LNCAP (cell line): Measurements from ENCODE around the gene ATF3.

Source experiments
- CTCF ChIP-seq: fragments of 450-650 bp; IDR thresholded peaks from 2 replicates; pipeline ENCODE4 v1.5.1; 2017; ENCODE audit warnings: mild to moderate bottlenecking

The ATF3 gene

GRCh38 chr1:212566522-212567479, 41.8 kb upstream of the ATF3 start:
- TF ChIP-seq CTCF = no peak

DNA sequence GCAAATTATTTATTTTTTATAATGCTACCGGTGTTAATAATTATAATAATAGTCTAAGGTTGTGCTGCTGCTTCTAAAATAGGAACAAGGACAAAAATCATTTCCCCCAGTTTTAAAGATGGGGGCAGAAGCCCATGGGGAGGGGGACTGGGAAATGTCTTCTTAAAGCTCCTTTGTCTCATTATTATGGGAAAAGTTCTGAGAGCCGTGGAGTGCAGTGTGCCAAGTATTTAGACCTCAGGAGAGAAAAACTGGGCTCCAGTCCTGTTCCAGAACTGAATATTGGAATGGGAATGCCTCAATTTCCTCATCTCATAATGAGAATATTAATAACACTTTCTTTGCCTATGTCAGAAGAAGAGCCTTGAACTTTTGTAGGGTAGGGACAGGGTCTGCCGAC, 40.9 kb upstream of the ATF3 start:
- no peak for TF ChIP-seq CTCF

- no peak for TF ChIP-seq CTCF
Observed at GRCh38 chr1:212568978-212569537, 39.5 kb upstream of the ATF3 start.

DNA sequence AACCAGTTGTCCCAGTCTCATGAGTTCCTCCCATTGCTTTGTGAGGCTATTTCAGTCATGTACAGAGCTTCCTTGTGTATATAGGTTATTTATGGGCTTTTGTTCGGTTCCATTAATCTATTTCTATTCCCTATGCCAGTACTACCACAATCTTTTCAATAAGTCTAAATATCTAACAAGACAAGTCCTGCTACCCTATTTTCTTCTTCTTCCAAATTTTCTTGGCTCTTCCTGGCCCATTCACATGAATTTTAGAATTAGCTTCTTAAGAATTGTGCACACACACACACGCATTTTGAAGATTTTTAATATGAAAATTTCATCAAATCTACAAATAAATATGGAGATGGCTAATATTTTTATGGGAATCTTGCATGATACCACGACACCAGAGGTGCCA, 33.8 kb upstream of the ATF3 start:
- TF ChIP-seq CTCF = no peak

DNA sequence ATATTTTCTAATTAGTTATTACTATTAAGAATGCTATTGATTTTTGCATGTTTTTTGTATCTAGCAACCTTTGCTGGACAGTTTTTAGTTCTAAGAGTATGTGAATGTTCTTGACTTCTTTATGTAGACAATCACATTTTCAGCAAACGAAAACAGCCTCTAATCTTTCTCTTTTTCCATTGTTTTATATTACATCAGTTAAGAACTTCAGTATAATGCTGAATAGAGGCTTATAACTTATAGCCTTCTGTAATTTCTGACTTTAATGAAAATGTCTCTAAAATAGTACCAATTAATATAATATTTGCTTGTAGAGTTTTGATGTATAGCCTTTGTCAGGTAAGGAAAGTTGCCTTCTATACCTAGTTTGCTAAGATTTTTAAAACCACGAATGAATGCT, 33.2 kb upstream of the ATF3 start:
- no peak for TF ChIP-seq CTCF

DNA sequence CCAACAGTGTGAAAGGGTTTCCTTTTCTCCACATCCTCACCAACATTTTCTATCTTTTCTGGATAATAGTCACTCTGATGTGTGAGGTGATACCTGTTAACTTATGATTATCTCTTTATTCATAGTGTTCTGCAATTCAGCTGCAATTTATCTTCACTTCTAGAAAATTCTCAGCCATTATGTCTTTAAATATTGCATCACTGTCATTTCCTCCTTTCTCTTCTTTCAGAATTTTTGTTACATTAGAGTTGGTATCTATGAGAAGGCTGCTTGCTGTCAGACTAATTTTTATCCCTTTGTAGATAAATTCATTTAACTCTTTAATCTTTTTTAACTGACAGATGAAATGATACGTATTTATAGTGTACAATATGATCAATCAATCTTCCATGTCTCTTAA, 30.5 kb upstream of the ATF3 start:
- TF ChIP-seq CTCF = no peak

- TF ChIP-seq CTCF = no peak
Observed at GRCh38 chr1:212581034-212581433, 27.5 kb upstream of the ATF3 start.
